Astrocyte of the spinal cord (primary cell): Measurements from ENCODE around the gene HIC1.

ENCODE experiments used
- DNase-seq: peaks from one replicate; pipeline ENCODE4 v3.0.0; 2011; ENCODE audit warnings: low read depth, low spot score
- H3K4me3 ChIP-seq: 2 replicates; pipeline ENCODE4 v1.5.1; 2011; ENCODE audit warnings: low read depth, mild to moderate bottlenecking, low read length, moderate library complexity
- in situ Hi-C: cut with HindIII; loops from 2 replicates; pipeline ENCODE4 v1.10.0; 2017; ENCODE audit warnings: low sequenced_read_pairs
- TF ChIP-seq, protein P1 (sequence below): IDR thresholded peaks from 2 replicates; pipeline ENCODE4 v1.5.1; 2012; ENCODE audit warnings: low read depth, mild to moderate bottlenecking, low read length, inconsistent platforms

Gene HIC1

DNA sequence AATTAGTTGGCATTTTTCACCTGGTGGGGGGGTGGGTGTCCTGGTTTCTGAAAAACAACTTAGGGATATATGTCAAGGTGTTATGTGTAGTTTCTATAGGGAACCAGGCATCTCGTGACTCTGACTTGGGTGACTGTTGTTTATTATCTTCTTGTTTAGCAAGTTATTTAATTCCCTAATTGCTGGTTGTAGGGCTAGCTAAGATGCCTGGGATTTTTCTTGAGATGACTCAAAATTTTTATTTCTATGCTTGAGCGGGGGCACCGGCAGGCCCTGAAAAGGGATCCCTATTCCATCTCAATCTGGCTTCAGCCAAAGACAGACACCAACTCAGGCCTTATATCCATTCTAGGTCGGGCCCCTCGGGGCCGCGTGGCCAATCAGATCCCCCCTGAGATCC lies 21.8 kb upstream of the HIC1 start:
- DNase-seq, result no peak
- no peak overlapping the region for H3K4me3 ChIP-seq
- in situ Hi-C loops, result loop anchor here (25.0 kb wide), 1 partner anchor 121 kb away; no protein-coding TSS in a partner anchor
- TF ChIP-seq, protein P1, sequence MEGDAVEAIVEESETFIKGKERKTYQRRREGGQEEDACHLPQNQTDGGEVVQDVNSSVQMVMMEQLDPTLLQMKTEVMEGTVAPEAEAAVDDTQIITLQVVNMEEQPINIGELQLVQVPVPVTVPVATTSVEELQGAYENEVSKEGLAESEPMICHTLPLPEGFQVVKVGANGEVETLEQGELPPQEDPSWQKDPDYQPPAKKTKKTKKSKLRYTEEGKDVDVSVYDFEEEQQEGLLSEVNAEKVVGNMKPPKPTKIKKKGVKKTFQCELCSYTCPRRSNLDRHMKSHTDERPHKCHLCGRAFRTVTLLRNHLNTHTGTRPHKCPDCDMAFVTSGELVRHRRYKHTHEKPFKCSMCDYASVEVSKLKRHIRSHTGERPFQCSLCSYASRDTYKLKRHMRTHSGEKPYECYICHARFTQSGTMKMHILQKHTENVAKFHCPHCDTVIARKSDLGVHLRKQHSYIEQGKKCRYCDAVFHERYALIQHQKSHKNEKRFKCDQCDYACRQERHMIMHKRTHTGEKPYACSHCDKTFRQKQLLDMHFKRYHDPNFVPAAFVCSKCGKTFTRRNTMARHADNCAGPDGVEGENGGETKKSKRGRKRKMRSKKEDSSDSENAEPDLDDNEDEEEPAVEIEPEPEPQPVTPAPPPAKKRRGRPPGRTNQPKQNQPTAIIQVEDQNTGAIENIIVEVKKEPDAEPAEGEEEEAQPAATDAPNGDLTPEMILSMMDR, result no peak

DNA sequence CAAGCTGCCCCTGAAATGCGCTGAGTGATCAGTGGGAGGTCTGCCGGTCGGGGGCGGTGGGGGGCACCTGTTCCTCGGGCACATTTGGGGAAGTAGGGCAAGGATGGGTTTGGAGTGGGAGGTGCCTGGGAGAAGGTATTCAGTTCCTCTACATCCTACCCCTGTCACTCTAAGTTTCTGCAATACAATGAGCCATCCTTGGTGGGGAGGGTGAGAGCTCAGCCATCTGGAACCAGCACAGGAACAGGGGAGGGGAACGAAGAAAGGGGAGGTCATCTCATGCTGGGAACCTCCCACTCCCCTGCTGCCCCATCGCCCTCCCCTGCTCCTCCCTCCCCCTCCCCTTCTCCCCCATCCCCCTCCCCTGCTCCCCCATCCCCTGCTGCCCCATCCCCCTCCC lies 20.7 kb upstream of the HIC1 start:
- in situ Hi-C loops, result loop anchor here (25.0 kb wide), 1 partner anchor 122 kb away; no protein-coding TSS in a partner anchor
- DNase-seq, result no peak
- TF ChIP-seq, protein P1, result no peak
- H3K4me3 ChIP-seq, result no peak overlapping the region

DNA sequence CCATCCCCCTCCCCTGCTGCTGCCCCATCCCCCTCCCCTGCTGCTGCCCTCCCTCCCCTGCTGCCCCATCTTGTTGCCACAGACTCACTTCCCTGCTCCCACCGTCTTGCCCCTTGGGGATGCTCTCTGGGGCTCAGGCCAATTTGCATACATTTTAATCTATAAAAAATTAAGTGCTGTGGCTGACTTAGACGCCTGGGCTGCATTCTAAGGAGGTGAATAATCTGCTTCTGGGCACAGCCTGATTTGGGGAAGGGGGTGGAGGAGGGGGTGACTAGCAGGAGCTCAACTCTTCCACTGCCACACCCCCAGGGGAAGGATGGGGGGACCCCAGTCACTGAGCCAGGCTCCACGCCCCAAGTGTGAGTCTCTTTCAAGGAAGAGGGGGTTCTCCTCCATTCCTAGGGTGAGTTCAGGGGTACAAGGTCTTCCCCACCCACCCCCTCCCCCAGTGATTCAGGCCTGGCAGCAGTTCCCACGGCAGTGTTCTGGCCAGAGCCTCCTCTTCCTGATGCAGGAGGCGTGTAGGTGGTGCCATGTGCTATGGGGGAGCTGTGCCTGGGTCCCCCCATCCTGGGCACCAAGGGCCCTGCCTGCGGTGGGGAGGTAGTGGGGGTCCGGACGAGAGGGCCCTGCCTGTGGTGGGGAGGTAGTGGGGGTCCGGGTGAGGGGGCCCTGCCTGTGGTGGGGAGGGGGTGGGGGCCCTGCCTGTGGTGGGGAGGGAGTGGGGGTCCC lies 19.9 kb upstream of the HIC1 start:
- no peak overlapping the region for H3K4me3 ChIP-seq
- DNase-seq, result no peak
- in situ Hi-C loops, result loop anchor here (25.0 kb wide), 1 partner anchor 123 kb away; no protein-coding TSS in a partner anchor
- TF ChIP-seq, protein P1, result no peak

DNA sequence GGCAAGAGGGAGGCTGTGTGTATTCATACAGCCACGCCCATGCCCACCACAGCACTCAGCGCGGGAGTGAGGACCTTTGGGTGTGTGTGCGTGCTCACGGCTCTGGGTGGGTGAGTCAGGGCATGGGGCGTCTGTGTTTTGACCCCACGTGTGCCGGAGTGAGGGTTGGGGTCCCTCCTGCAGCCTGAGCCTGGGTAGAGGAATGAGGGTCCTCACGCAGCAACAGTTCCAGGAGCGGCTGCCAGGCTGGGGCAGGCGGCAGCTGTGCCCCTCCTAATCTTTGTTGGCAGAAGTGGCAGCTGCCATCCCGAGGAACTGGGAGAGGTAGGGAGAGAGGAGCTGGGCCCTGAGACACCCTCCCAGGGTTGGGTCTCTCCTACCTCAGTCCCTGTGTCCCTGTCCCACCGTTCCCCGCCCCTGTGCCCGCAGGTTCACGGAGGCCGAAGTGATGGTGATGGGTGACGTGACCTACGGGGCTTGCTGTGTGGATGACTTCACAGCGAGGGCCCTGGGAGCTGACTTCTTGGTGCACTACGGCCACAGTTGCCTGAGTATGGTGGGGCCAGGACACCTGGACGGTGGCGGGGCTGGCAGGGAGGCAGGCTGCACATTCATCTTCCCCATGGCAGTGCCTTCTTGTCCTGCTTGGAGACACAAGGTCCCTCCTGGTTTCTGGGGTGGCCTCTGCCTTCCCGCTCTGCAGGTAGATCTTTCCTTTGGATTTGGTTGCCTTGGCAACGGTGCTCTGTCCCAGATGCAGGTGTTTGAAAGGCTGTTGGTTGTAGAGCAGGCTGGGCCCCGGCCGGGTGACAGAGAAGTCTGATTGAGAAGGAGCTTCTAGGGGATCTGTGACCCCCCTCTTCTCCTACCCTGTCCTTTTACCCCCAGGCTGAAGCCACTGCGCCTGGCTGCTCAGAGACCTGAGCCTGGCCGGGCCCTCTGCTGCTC lies 19.1 kb upstream of the HIC1 start:
- no peak for DNase-seq
- TF ChIP-seq, protein P1, result no peak
- no peak overlapping the region for H3K4me3 ChIP-seq
- in situ Hi-C loops, result loop anchor here (25.0 kb wide), 1 partner anchor 124 kb away; no protein-coding TSS in a partner anchor

DNA sequence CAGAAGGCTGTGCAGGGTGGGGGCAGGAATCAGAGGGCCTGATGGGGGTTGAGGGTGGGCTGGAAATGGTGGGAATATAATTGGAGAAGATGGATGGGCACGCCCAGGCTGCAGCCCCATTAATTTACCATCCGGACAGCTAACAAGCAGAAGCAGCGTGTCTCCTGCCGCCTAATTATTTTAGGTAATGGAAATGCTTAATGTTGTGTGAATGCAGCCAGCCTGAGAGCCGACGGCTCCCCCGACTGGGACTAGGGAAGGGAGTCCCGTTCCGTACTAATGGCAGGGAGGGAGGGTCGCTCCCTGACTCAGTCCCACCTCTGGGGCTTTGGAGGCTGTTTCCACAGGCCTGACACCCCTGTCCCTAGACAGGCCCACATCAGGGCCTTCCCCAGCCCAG lies 17.7 kb upstream of the HIC1 start:
- DNase-seq, result no peak
- H3K4me3 ChIP-seq, result no peak overlapping the region
- TF ChIP-seq, protein P1, result no peak
- in situ Hi-C loops, result loop anchor here (25.0 kb wide), 1 partner anchor 125 kb away; no protein-coding TSS in a partner anchor

DNA sequence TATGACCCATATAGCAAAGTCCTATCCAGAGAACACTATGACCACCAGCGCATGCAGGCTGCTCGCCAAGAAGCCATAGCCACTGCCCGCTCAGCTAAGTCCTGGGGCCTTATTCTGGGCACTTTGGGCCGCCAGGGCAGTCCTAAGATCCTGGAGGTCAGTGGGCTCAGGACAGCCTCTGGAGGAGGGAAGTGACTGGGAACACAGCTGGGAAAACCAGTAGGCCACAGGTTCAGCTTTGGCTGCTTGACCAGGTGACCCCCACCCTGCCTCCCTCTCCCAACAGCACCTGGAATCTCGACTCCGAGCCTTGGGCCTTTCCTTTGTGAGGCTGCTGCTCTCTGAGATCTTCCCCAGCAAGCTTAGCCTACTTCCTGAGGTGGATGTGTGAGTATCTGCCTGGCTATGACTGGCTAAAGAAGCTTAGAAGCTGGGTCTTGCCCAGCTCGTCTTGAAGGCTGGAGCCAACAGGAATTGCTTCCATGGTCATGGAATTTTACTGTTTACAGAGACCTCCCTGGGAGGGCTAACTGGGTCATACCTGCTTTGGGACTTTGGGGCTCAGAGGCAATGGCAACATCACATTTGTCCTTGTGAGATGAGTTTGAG lies 14.6 kb upstream of the HIC1 start:
- H3K4me3 ChIP-seq, result no peak overlapping the region
- in situ Hi-C loops, result loop anchor here (25.0 kb wide), 1 partner anchor 128 kb away; no protein-coding TSS in a partner anchor

More for the DNA sequence above, 14.6 kb upstream of the HIC1 start:
- DNase-seq, result no peak
- TF ChIP-seq, protein P1, result no peak
